HAP-1 (cell line): Measurements from ENCODE around the gene PPME1.
A peak's percentile ranks its signal among the peaks of the same experiment; 100 is the strongest.

Experiments used
- DNase-seq, 2 experiments: peaks; one replicate each; pipeline ENCODE4 v3.0.0-alpha.2; 2016 to 2020; ENCODE audit warnings: low spot score in 2 of 2
- H3K27me3 ChIP-seq: fragments of 250-450 bp; sonication (Bioruptor Pico); 2 replicates; pipeline ENCODE4 v1.5.1; 2020; ENCODE audit warnings: low read depth, mild to moderate bottlenecking, moderate library complexity
- H3K36me3 ChIP-seq: fragments of 250-450 bp; sonication (Bioruptor Pico); replicated peaks from 2 replicates; pipeline ENCODE4 v1.5.1; 2020; ENCODE audit warnings: mild to moderate bottlenecking
- H3K4me1 ChIP-seq: fragments of 250-450 bp; sonication (Bioruptor Pico); 2 replicates; pipeline ENCODE4 v1.5.1; 2020; ENCODE audit warnings: mild to moderate bottlenecking
- H3K4me3 ChIP-seq: fragments of 250-450 bp; sonication (Bioruptor Pico); 2 replicates; pipeline ENCODE4 v1.5.1; 2020; ENCODE audit warnings: mild to moderate bottlenecking, moderate library complexity
- H3K9me3 ChIP-seq: fragments of 250-450 bp; sonication (Bioruptor Pico); 2 replicates; pipeline ENCODE4 v1.5.1; 2020; ENCODE audit warnings: mild to moderate bottlenecking, moderate library complexity
- in situ Hi-C: fragments of 300-500 bp; cut with MboI; formaldehyde crosslinking; loops from 3 replicates; pipeline ENCODE4 v1.14.3; 2020; ENCODE audit warnings: low sequenced_read_pairs, inconsistent platforms, mixed read lengths

PPME1 gene

GRCh38 chr11:74171997-74172396 lies 908 bp downstream of the PPME1 start:
- Histone ChIP-seq H3K9me3 (no peaks in the 10 kb centered on the region), H3K36me3 (peaks cover 5% of the 10 kb centered on the region), H3K4me1 (peaks cover 9% of the 10 kb centered on the region), H3K4me3 (peak overlapping the region; percentile 68), H3K27me3 (no peaks in the 10 kb centered on the region)
- DNase-seq, result peak in 1 of 2 experiments; percentile 15
- in situ Hi-C loops, result no loop called here

GRCh38 chr11:74175920-74176319 lies 4.8 kb downstream of the PPME1 start:
- Histone ChIP-seq H3K4me3 (no peak overlapping the region), H3K27me3 (no peaks in the 10 kb centered on the region), H3K36me3 (peaks cover 4% of the 10 kb centered on the region; the same call in 1 of the 2 replicates), H3K9me3 (no peaks in the 10 kb centered on the region), H3K4me1 (peaks cover 7% of the 10 kb centered on the region; the same call in 1 of the 2 replicates)
- no peak for DNase-seq
- in situ Hi-C loops, result no loop called here

GRCh38 chr11:74179234-74180052 lies 8.4 kb downstream of the PPME1 start:
- Histone ChIP-seq H3K4me1 (no peaks in the 10 kb centered on the region), H3K4me3 (no peak overlapping the region), H3K36me3 (peaks cover 4% of the 10 kb centered on the region; the same call in 1 of the 2 replicates), H3K27me3 (no peaks in the 10 kb centered on the region), H3K9me3 (no peaks in the 10 kb centered on the region)
- in situ Hi-C loops, result no loop called here
- DNase-seq, result no peak

- H3K9me3 ChIP-seq, result no peaks in the 10 kb centered on the region
- no peaks in the 10 kb centered on the region for H3K27me3 ChIP-seq
- H3K4me3 ChIP-seq, result no peak overlapping the region
- no peak for DNase-seq
- no peaks in the 10 kb centered on the region for H3K4me1 ChIP-seq
- H3K36me3 ChIP-seq, result peaks cover 4% of the 10 kb centered on the region; the same call in 1 of the 2 replicates
- in situ Hi-C loops, result no loop called here
Observed at GRCh38 chr11:74182635-74183034, 11.5 kb downstream of the PPME1 start.

GRCh38 chr11:74185285-74185684 lies 14.2 kb downstream of the PPME1 start:
- Histone ChIP-seq H3K9me3 (no peaks in the 10 kb centered on the region), H3K4me3 (no peak overlapping the region), H3K4me1 (no peaks in the 10 kb centered on the region), H3K27me3 (no peaks in the 10 kb centered on the region), H3K36me3 (no peaks in the 10 kb centered on the region)
- in situ Hi-C loops, result no loop called here
- DNase-seq, result no peak

GRCh38 chr11:74185695-74186094 lies 14.6 kb downstream of the PPME1 start:
- in situ Hi-C loops, result no loop called here
- Histone ChIP-seq H3K36me3 (no peaks in the 10 kb centered on the region), H3K4me1 (no peaks in the 10 kb centered on the region), H3K27me3 (no peaks in the 10 kb centered on the region), H3K9me3 (no peaks in the 10 kb centered on the region), H3K4me3 (no peak overlapping the region)
- DNase-seq, result no peak

GRCh38 chr11:74195828-74196227 lies 24.7 kb downstream of the PPME1 start:
- H3K36me3 ChIP-seq, result no peaks in the 10 kb centered on the region; the same call in 1 of the 2 replicates
- H3K4me1 ChIP-seq, result no peaks in the 10 kb centered on the region; the same call in 1 of the 2 replicates
- no peak overlapping the region for H3K4me3 ChIP-seq
- in situ Hi-C loops, result no loop called here
- H3K27me3 ChIP-seq, result no peaks in the 10 kb centered on the region
- no peak for DNase-seq
- H3K9me3 ChIP-seq, result no peaks in the 10 kb centered on the region

- in situ Hi-C loops, result no loop called here
Observed at GRCh38 chr11:74196781-74197486, 25.8 kb downstream of the PPME1 start.

GRCh38 chr11:74203966-74204365 lies 32.9 kb downstream of the PPME1 start:
- no peak for DNase-seq
- H3K27me3 ChIP-seq, result no peaks in the 10 kb centered on the region
- H3K4me1 ChIP-seq, result no peaks in the 10 kb centered on the region
- no peak overlapping the region for H3K4me3 ChIP-seq
- in situ Hi-C loops, result no loop called here
- no peaks in the 10 kb centered on the region for H3K9me3 ChIP-seq
- H3K36me3 ChIP-seq, result peaks cover 3% of the 10 kb centered on the region; the same call in 1 of the 2 replicates

More at GRCh38 chr11:74196781-74197486, 25.8 kb downstream of the PPME1 start:
- H3K36me3 ChIP-seq, result no peaks in the 10 kb centered on the region; the same call in 1 of the 2 replicates
- no peak overlapping the region for H3K4me3 ChIP-seq
- no peaks in the 10 kb centered on the region; the same call in 1 of the 2 replicates for H3K4me1 ChIP-seq
- H3K27me3 ChIP-seq, result no peaks in the 10 kb centered on the region
- no peak for DNase-seq
- H3K9me3 ChIP-seq, result no peaks in the 10 kb centered on the region

GRCh38 chr11:74204701-74205100 lies 33.6 kb downstream of the PPME1 start:
- no peak for DNase-seq
- Histone ChIP-seq H3K4me3 (no peak overlapping the region), H3K36me3 (peaks cover 10% of the 10 kb centered on the region), H3K9me3 (no peaks in the 10 kb centered on the region), H3K4me1 (no peaks in the 10 kb centered on the region), H3K27me3 (no peaks in the 10 kb centered on the region)
- in situ Hi-C loops, result no loop called here

GRCh38 chr11:74205181-74205580 lies 34.1 kb downstream of the PPME1 start:
- no peaks in the 10 kb centered on the region for H3K4me1 ChIP-seq
- no peaks in the 10 kb centered on the region for H3K27me3 ChIP-seq
- no peak for DNase-seq
- H3K4me3 ChIP-seq, result no peak overlapping the region
- peaks cover 15% of the 10 kb centered on the region for H3K36me3 ChIP-seq
- no peaks in the 10 kb centered on the region for H3K9me3 ChIP-seq
- in situ Hi-C loops, result no loop called here

GRCh38 chr11:74206746-74207145 lies 35.7 kb downstream of the PPME1 start:
- in situ Hi-C loops, result no loop called here
- DNase-seq, result no peak
- H3K36me3 ChIP-seq, result peaks cover 16% of the 10 kb centered on the region
- H3K4me1 ChIP-seq, result no peaks in the 10 kb centered on the region
- no peak overlapping the region for H3K4me3 ChIP-seq
- H3K9me3 ChIP-seq, result no peaks in the 10 kb centered on the region
- no peaks in the 10 kb centered on the region for H3K27me3 ChIP-seq

GRCh38 chr11:74208507-74208906 lies 37.4 kb downstream of the PPME1 start:
- Histone ChIP-seq H3K4me1 (no peaks in the 10 kb centered on the region), H3K27me3 (no peaks in the 10 kb centered on the region), H3K36me3 (peaks cover 16% of the 10 kb centered on the region), H3K9me3 (no peaks in the 10 kb centered on the region), H3K4me3 (no peak overlapping the region)
- in situ Hi-C loops, result no loop called here
- DNase-seq, result no peak

GRCh38 chr11:74212533-74212932 lies 41.4 kb downstream of the PPME1 start:
- Histone ChIP-seq H3K4me3 (no peak overlapping the region), H3K4me1 (no peaks in the 10 kb centered on the region), H3K27me3 (no peaks in the 10 kb centered on the region), H3K9me3 (no peaks in the 10 kb centered on the region), H3K36me3 (peaks cover 13% of the 10 kb centered on the region)
- in situ Hi-C loops, result no loop called here
- no peak for DNase-seq
